22Rv1 (cell line): ENCODE results near the gene PEAK1.

Experiments used
- H3K27ac ChIP-seq: fragments of 450-650 bp; 2 replicates; pipeline ENCODE4 v1.5.1; 2017
- ZFX ChIP-seq: fragments of 450-650 bp; IDR thresholded peaks from 2 replicates; pipeline ENCODE4 v1.6.1; 2017; ENCODE audit warnings: antibody characterized with exemption, borderline replicate concordance
- TF ChIP-seq, protein P1 (sequence below): fragments of 450-650 bp; IDR thresholded peaks from 2 replicates; pipeline ENCODE4 v1.5.1; 2017; ENCODE audit warnings: mild to moderate bottlenecking

The PEAK1 gene

GRCh38 chr15:77370580-77370979 is 49.3 kb downstream of the PEAK1 start:
- TF ChIP-seq ZFX = no peak
- TF ChIP-seq, protein P1, sequence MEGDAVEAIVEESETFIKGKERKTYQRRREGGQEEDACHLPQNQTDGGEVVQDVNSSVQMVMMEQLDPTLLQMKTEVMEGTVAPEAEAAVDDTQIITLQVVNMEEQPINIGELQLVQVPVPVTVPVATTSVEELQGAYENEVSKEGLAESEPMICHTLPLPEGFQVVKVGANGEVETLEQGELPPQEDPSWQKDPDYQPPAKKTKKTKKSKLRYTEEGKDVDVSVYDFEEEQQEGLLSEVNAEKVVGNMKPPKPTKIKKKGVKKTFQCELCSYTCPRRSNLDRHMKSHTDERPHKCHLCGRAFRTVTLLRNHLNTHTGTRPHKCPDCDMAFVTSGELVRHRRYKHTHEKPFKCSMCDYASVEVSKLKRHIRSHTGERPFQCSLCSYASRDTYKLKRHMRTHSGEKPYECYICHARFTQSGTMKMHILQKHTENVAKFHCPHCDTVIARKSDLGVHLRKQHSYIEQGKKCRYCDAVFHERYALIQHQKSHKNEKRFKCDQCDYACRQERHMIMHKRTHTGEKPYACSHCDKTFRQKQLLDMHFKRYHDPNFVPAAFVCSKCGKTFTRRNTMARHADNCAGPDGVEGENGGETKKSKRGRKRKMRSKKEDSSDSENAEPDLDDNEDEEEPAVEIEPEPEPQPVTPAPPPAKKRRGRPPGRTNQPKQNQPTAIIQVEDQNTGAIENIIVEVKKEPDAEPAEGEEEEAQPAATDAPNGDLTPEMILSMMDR = no peak
- no peak overlapping the region for H3K27ac ChIP-seq

- H3K27ac ChIP-seq = no peak overlapping the region
- no peak for TF ChIP-seq ZFX
- TF ChIP-seq, protein P1 = no peak
These were observed 50.7 kb downstream of the PEAK1 start for GRCh38 chr15:77369168-77369567.

DNA sequence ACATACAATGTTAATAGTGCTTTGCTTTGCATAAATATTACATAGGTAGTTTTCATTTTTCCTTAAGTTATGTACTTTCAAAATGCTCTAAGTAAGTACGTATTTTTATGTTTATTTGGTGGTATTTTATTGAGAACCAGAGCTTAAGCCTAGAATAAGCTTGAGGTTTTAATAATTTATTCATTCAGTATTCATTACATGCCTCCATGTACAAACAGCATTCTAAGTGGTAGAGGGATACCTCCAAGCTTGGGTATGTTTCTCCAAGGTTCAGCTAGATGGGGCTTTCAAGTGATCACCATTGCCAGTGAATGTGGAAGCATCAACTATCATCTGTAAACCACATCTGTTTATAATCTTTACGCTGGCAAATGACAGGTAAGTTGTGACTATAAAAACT is 52.3 kb downstream of the PEAK1 start:
- H3K27ac ChIP-seq = no peak overlapping the region
- TF ChIP-seq, protein P1 = no peak

DNA sequence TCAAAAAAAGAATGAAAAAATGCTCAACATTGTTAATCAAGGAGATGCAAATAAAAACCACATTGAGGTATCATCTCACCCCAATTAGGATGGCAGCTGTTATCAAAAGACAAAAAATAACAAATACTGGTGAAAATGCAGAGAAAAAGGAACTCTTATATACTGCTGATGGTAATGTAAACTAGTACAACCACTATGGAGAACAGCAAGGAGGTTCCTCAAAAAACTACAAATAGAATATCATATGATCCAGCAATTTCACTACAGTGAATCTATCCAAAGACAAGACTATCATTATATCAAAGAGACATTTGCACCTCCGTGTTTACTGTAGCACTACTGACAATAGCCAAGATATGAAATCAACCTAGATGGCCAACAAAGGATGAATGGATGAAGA is 58.4 kb downstream of the PEAK1 start:
- no peak for TF ChIP-seq ZFX
- TF ChIP-seq, protein P1 = no peak
- H3K27ac ChIP-seq = no peak overlapping the region

- no peak overlapping the region for H3K27ac ChIP-seq
- no peak for TF ChIP-seq ZFX
- TF ChIP-seq, protein P1 = no peak
These were observed 61.2 kb downstream of the PEAK1 start for GRCh38 chr15:77358545-77359240.

DNA sequence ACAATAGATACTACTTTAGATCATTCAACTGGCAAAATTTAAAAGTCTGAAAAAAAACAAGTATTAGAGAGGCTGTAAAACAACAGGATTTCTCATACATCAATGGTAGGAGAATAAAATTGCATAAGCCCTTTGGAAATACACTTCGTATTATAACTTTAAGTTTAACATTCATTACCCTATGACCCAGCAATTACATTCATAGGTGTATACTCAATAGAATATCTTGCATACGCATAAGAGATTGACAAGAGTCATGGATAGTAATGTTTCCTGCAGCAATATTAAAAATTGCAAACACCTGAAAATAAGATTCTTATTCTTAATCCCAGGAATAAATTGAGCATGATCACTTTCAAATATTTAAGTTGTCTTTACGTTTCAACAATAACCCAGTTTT is 63.6 kb downstream of the PEAK1 start:
- TF ChIP-seq, protein P1 = no peak
- no peak for TF ChIP-seq ZFX
- H3K27ac ChIP-seq = no peak overlapping the region

DNA sequence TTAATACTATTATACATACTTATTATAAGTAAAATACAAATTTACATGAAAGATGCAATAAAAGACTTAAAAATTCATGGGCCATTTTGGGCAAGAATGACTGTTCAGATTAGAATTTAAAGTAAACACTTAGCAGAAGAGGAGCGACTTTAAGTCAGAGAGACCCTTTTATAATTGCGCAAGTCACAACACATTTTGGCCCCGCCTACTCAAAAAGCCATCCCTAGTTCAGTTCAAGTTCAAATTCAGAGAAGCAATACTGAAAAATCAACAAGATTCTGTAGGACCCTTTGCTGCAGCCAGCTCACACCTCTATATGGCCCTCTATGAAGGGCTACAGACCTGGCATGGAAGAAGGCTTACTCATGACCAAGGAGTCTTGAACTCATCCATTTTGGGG is 64.6 kb downstream of the PEAK1 start:
- no peak overlapping the region for H3K27ac ChIP-seq
- no peak for TF ChIP-seq ZFX
- TF ChIP-seq, protein P1 = no peak
